HK-2 (cell line): Measurements from ENCODE around the gene C14orf132.

ENCODE experiments used
- DNase-seq: peaks from one replicate; pipeline ENCODE4 v3.0.0-alpha.2; 2018; ENCODE audit not compliant: unreplicated experiment

Gene C14orf132

GRCh38 chr14:96119947-96120346, 80.8 kb downstream of the C14orf132 start:
- no peak for DNase-seq

DNA sequence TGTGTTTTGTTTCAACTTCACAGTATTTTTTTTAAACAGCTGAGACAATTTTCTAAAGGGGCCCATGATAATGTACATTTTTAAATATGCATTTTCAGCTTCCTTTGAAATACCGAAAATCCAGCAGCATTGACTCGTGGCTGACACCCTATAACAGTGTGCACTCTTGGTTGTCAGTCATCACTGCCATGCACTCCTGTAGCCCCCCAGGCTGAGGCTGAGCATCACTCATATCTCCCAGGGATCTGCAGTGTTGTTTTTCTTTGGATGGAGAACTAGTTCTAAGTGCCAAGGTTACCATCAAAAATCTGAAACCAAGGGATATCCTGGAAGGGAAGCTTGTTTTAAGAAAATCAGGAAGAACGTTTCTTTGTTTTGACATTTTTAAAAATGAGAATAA, 81.2 kb downstream of the C14orf132 start:
- DNase-seq: no peak

GRCh38 chr14:96120941-96121340, 81.8 kb downstream of the C14orf132 start:
- no peak for DNase-seq

GRCh38 chr14:96121660-96122395, 82.7 kb downstream of the C14orf132 start:
- DNase-seq: no peak

DNA sequence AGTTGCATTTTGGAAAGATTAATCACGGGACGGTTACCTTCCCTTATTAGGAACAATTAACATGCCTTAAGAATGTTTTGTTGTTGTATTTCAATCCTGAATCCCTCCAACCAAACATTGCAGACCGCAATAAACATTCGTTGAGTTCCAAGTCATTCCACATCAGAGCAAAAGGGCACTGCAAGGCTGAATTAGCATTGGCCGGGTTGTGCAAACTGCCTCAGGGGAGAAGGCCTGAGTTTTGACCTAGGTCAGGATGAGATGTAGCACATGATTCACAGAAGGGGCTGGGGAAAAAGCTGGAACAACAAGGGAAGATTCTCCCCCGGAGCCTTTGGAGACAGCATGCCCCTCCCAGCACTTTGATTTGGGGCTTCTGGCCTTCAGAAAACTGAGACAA, 83.3 kb downstream of the C14orf132 start:
- no peak for DNase-seq

DNA sequence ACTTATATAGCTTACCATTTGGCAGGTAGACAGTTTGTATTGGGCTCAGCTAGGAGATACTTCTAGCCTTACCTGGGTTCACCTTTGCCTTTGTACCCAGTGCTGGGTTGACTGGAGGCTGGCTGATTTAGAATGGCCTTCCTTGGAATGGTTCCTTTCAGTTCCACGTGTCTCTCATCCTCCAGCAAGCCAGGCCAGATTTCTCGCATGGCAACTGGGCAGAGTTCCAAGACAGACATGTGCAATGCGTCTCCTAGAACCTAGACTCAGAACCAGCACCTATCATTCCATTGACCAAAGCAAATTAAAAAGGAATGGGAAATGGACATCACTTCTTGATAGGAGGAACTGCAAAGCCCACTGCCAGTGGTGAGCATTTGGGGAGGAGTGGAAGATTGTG, 86.4 kb downstream of the C14orf132 start:
- DNase-seq: no peak

- no peak for DNase-seq
Observed at GRCh38 chr14:96126339-96126782, 87.2 kb downstream of the C14orf132 start.

- DNase-seq: no peak
Observed at GRCh38 chr14:96126783-96127271, 87.7 kb downstream of the C14orf132 start.

- no peak for DNase-seq
Observed at GRCh38 chr14:96129128-96129736, 90.1 kb downstream of the C14orf132 start.

GRCh38 chr14:96130391-96130790, 91.2 kb downstream of the C14orf132 start:
- DNase-seq: no peak

GRCh38 chr14:96130854-96131253, 91.7 kb downstream of the C14orf132 start:
- DNase-seq: no peak

- DNase-seq: no peak
Observed at GRCh38 chr14:96131836-96132235, 92.7 kb downstream of the C14orf132 start.

- no peak for DNase-seq
Observed at GRCh38 chr14:96134508-96134907, 95.3 kb downstream of the C14orf132 start.

GRCh38 chr14:96135285-96135684, 96.1 kb downstream of the C14orf132 start:
- DNase-seq: no peak

DNA sequence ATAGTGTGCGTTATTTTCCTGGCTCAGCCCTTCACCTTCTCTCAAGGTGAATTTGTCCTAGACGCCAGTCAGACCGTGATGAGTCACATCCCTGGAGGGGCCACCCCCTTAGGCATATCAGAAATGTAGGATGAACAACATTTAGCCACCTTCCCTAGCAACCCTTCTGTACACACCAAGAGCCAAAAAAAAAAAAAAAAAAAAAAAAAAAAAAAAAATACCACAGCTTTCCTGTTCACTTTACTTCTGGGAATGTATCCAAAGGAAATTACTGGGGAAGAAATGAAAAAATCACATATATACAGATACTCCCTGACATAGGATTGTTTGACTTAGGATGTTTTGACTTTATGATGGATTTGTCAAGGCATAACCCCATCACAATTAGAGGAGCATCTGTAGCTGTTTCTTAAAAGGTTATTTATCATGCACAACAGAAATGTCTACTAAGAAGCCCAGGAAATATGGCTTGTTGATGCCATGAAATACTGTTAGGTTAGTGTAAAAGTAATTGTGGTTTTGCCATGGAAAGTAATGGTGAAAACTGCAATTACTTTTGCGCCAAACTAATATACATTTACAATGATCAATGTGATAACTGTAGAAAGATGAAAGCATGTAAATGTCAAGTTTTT, 97.3 kb downstream of the C14orf132 start:
- DNase-seq: no peak

GRCh38 chr14:96138241-96138640, 99.1 kb downstream of the C14orf132 start:
- no peak for DNase-seq

GRCh38 chr14:96139169-96139568, 100.0 kb downstream of the C14orf132 start:
- DNase-seq: no peak

GRCh38 chr14:96139879-96140278, 100.7 kb downstream of the C14orf132 start:
- DNase-seq: no peak

DNA sequence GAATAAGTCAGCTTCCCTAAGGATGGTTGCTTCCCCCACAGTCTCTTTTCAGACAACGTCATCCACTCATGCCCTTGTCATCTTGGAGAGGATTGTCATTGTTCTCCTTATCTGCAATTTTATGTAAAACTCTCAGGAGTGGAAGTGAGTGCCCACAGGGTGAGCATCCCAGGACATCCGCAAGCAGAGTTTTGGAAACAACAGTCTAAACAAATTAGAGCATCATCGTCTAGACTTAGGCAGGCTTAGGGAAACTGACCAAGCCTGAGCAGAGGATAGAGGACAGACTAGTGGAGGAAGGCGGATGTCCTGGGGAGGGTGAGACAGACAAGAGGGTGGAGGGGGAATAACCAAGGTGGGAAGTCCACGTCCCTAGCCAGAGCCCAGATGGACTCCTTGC, 101.8 kb downstream of the C14orf132 start:
- no peak for DNase-seq
